KMS-11 (cell line): Measurements from ENCODE around the gene LSM3.

ENCODE experiments used
- H2AFZ ChIP-seq: fragments of 200-600 bp; sonication (generic); 2 replicates; pipeline ENCODE4 v1.6.1; 2016; ENCODE audit warnings: antibody characterized with exemption, mixed run types, low read depth
- H3K27ac ChIP-seq: fragments of 200-600 bp; sonication (generic); 2 replicates; pipeline ENCODE4 v1.6.1; 2016; ENCODE audit warnings: mild to moderate bottlenecking, mixed run types
- H3K27me3 ChIP-seq: fragments of 200-600 bp; sonication (generic); 2 replicates; pipeline ENCODE4 v1.6.1; 2017; ENCODE audit warnings: mild to moderate bottlenecking, low read depth, mixed run types, moderate library complexity; ENCODE audit not compliant: insufficient read depth
- H3K36me3 ChIP-seq: fragments of 200-600 bp; sonication (generic); 2 replicates; pipeline ENCODE4 v1.6.1; 2017; ENCODE audit warnings: mild to moderate bottlenecking, mixed run types; ENCODE audit not compliant: insufficient read depth
- H3K4me1 ChIP-seq: fragments of 200-600 bp; sonication (generic); 2 replicates; pipeline ENCODE4 v1.6.1; 2016; ENCODE audit warnings: mild to moderate bottlenecking, low read depth, mixed run types; ENCODE audit not compliant: poor library complexity, severe bottlenecking
- H3K4me2 ChIP-seq: fragments of 200-600 bp; sonication (generic); 2 replicates; pipeline ENCODE4 v1.7.0; 2016; ENCODE audit warnings: mild to moderate bottlenecking, mixed run types
- H3K4me3 ChIP-seq: fragments of 200-600 bp; sonication (generic); IDR thresholded peaks from 2 replicates; pipeline ENCODE4 v1.6.1; 2017; ENCODE audit warnings: low read depth, low read length, mixed read lengths; ENCODE audit not compliant: insufficient read depth
- H3K79me2 ChIP-seq: fragments of 200-600 bp; sonication (generic); 2 replicates; pipeline ENCODE4 v1.6.1; 2016; ENCODE audit warnings: low read depth, mixed run types; ENCODE audit not compliant: insufficient read depth
- H3K9ac ChIP-seq: fragments of 200-600 bp; sonication (generic); 2 replicates; pipeline ENCODE4 v1.6.1; 2016; ENCODE audit warnings: mild to moderate bottlenecking, mixed run types
- H4K20me1 ChIP-seq: fragments of 200-600 bp; sonication (generic); 2 replicates; pipeline ENCODE4 v1.6.1; 2016; ENCODE audit warnings: mild to moderate bottlenecking, mixed run types; ENCODE audit not compliant: insufficient read depth
- CTCF ChIP-seq: fragments of 200-600 bp; sonication (generic); conservative IDR thresholded peaks from 2 replicates; pipeline ENCODE4 v1.6.1; 2017; ENCODE audit warnings: low read depth, mild to moderate bottlenecking, antibody characterized with exemption, low read length, moderate library complexity, mixed read lengths

The LSM3 gene

GRCh38 chr3:14150078-14150477 lies 28.5 kb upstream of the LSM3 start:
- no peak overlapping the region for H3K4me2 ChIP-seq
- no peak overlapping the region for H3K4me3 ChIP-seq
- H4K20me1 ChIP-seq: no peaks in the 10 kb centered on the region
- no peaks in the 10 kb centered on the region for H3K27me3 ChIP-seq
- H3K36me3 ChIP-seq: no peaks in the 10 kb centered on the region
- no peak overlapping the region for H3K9ac ChIP-seq
- no peak for TF ChIP-seq CTCF
- no peak overlapping the region for H2AFZ ChIP-seq
- no peaks in the 10 kb centered on the region for H3K79me2 ChIP-seq
- no peak overlapping the region for H3K27ac ChIP-seq
- peaks cover 3% of the 10 kb centered on the region for H3K4me1 ChIP-seq

GRCh38 chr3:14150491-14151230 lies 28.0 kb upstream of the LSM3 start:
- H2AFZ ChIP-seq: no peak overlapping the region
- H3K27ac ChIP-seq: no peak overlapping the region
- TF ChIP-seq CTCF: no peak

GRCh38 chr3:14151471-14152083 lies 27.0 kb upstream of the LSM3 start:
- no peak for TF ChIP-seq CTCF
- Histone ChIP-seq H3K9ac (no peak overlapping the region), H3K27me3 (no peaks in the 10 kb centered on the region), H3K4me2 (no peak overlapping the region), H2AFZ (no peak overlapping the region), H3K79me2 (no peaks in the 10 kb centered on the region), H3K4me1 (no peaks in the 10 kb centered on the region), H3K4me3 (no peak overlapping the region), H3K36me3 (no peaks in the 10 kb centered on the region), H3K27ac (no peak overlapping the region), H4K20me1 (no peaks in the 10 kb centered on the region)

More at GRCh38 chr3:14150491-14151230, 28.0 kb upstream of the LSM3 start:
- no peak overlapping the region for H3K9ac ChIP-seq
- H3K4me2 ChIP-seq: no peak overlapping the region
- no peaks in the 10 kb centered on the region for H3K4me1 ChIP-seq
- H4K20me1 ChIP-seq: no peaks in the 10 kb centered on the region
- no peaks in the 10 kb centered on the region for H3K79me2 ChIP-seq
- H3K27me3 ChIP-seq: no peaks in the 10 kb centered on the region
- H3K36me3 ChIP-seq: no peaks in the 10 kb centered on the region
- no peak overlapping the region for H3K4me3 ChIP-seq

- no peak overlapping the region for H3K4me2 ChIP-seq
- H3K36me3 ChIP-seq: no peaks in the 10 kb centered on the region
Observed at GRCh38 chr3:14152233-14152962, 26.2 kb upstream of the LSM3 start.

More at GRCh38 chr3:14152233-14152962, 26.2 kb upstream of the LSM3 start:
- TF ChIP-seq CTCF: no peak
- Histone ChIP-seq H3K9ac (no peak overlapping the region), H4K20me1 (no peaks in the 10 kb centered on the region), H3K79me2 (no peaks in the 10 kb centered on the region), H3K27me3 (no peaks in the 10 kb centered on the region), H2AFZ (no peak overlapping the region), H3K4me3 (no peak overlapping the region), H3K4me1 (no peaks in the 10 kb centered on the region), H3K27ac (no peak overlapping the region)
